ENCODE results near the gene CIB4.

DNA sequence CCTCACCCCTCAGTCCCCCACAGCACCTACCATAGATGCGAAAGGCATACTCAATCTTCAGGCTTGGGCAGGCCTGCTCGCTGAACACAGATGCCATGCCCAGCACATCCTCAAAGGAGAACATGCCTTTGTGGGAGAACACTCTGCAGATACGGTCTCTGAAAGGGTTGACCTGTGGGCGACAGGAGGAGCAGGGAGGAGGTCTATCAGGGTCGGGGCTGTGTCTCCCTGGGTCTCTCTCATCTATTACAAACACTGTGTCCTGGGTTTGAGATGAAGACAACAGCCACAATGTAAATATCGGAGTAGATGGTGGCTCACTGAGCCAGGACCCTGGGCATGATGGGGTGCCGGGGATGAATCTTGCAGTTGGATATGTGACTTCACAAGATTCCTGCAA is 46.0 kb downstream of the CIB4 start:
- TF ChIP-seq NR1H2 (CRISPR knock-in tag; IDR thresholded peaks at IDR 0.05) (no peak), POLR2AphosphoS5 (IDR thresholded peaks at IDR 0.05; ENCODE audit: control insufficient read depth, insufficient read depth, low read depth, low read length) (no peak), USF1 (CRISPR knock-in tag; IDR thresholded peaks at IDR 0.05) (no peak)
